CD4-positive, alpha-beta T cell (primary cell): ENCODE data around the gene GPC1. TPM values are rescaled to one million over a fixed set of nuclear protein-coding genes. Genes with fewer than 3 reads are reported as not detected.

Experiments used
- ATAC-seq: fragments of 200-7000 bp; cut with Tn5 transposase; one replicate; pipeline ENCODE4 v1.10.0; 2022; ENCODE audit warnings: mild to moderate bottlenecking; ENCODE audit not compliant: poor library complexity
- CTCF ChIA-PET: fragments of 350-600 bp; sonication (Branson Sonifier 250); formaldehyde crosslinking; loops from one replicate; lab custom pipeline; 2021; ENCODE audit warnings: antibody characterized with exemption, inconsistent platforms; lab: Charles Lee
- POLR2A ChIA-PET: fragments of 350-600 bp; sonication (Branson Sonifier 250); formaldehyde crosslinking; loops from one replicate; lab custom pipeline; 2021; ENCODE audit warnings: antibody characterized with exemption, inconsistent platforms; lab: Charles Lee
- DNase-seq, 14 experiments: peaks; one replicate each; pipeline ENCODE4 v3.0.0-alpha.2; 2013 to 2020; ENCODE audit warnings: mixed read lengths in 2 of 14
- H3K27ac ChIP-seq, 2 donors: one replicate each; pipeline versions ENCODE4 v1.5.1 to v1.7.0; 2013; ENCODE audit warnings: low read length in 2 of 2, low read depth in 1 of 2, mild to moderate bottlenecking in 1 of 2
- H3K27me3 ChIP-seq, 2 experiments: 1 replicate in 1 of 2; 2 replicates in 1 of 2; pipeline versions ENCODE4 v1.6.1 to v1.7.0; 2013; ENCODE audit warnings: low read length in 2 of 2, control low read depth in 1 of 2, mild to moderate bottlenecking in 1 of 2, moderate library complexity in 1 of 2; ENCODE audit not compliant: insufficient read depth in 2 of 2, control insufficient read depth in 1 of 2
- H3K36me3 ChIP-seq: one replicate; pipeline ENCODE4 v1.6.1; 2013; ENCODE audit warnings: low read length, control low read depth; ENCODE audit not compliant: insufficient read depth
- H3K4me1 ChIP-seq: one replicate; pipeline ENCODE4 v1.6.1; 2013; ENCODE audit warnings: low read length, control low read depth; ENCODE audit not compliant: insufficient read depth
- H3K4me3 ChIP-seq: one replicate; pipeline ENCODE4 v1.5.1; 2013; ENCODE audit warnings: mild to moderate bottlenecking, low read length, moderate library complexity
- H3K9me3 ChIP-seq, 2 experiments: 1 replicate in 1 of 2; 2 replicates in 1 of 2; pipeline versions ENCODE4 v1.6.1 to v1.7.0; 2013; ENCODE audit warnings: low read length in 2 of 2, mild to moderate bottlenecking in 2 of 2, control low read depth in 1 of 2, moderate library complexity in 1 of 2; ENCODE audit not compliant: control insufficient read depth in 1 of 2, insufficient read depth in 1 of 2
- H3K27ac Mint-ChIP-seq: one replicate; pipeline ENCODE4 v1.8.0; 2020; ENCODE audit warnings: mixed read lengths
- H3K27me3 Mint-ChIP-seq: one replicate; pipeline ENCODE4 v1.8.0; 2021; ENCODE audit warnings: mixed read lengths
- H3K36me3 Mint-ChIP-seq: one replicate; pipeline ENCODE4 v1.8.0; 2021; ENCODE audit warnings: low read depth, mixed read lengths
- H3K4me1 Mint-ChIP-seq: one replicate; pipeline ENCODE4 v1.8.0; 2021; ENCODE audit warnings: low read depth, mixed read lengths
- H3K4me3 Mint-ChIP-seq: one replicate; pipeline ENCODE4 v1.8.0; 2020; ENCODE audit warnings: mild to moderate bottlenecking, mixed read lengths
- H3K9me3 Mint-ChIP-seq: one replicate; pipeline ENCODE4 v1.8.0; 2020; ENCODE audit warnings: mixed read lengths
- intact Hi-C, 2 experiments: fragments of 100-400 bp; cut with DNase I in 1 of 2; cut with micrococcal nuclease in 1 of 2; formaldehyde crosslinking; loops; one replicate each; pipeline versions ENCODE4 v1.15.1 to v1.9.0; 2023 to 2025; cut with DNase I, micrococcal nuclease
- microRNA-seq: library from miRNA; unstranded; fragments of <30 nt; microRNA quantifications from one replicate; pipeline ENCODE4 v1.2.0, GENCODE V29; 2021; ENCODE audit warnings: borderline microRNAs expressed, borderline replicate concordance
- total RNA-seq, 174 experiments: library from RNA in 2 of 174; stranded (reverse) in 2 of 174; gene quantifications; one replicate each; pipeline ENCODE4 v1.2.3 and lab custom pipeline; 2021 to 2026
- TF ChIP-seq, protein P1 (sequence below): fragments of 200-600 bp; IDR thresholded peaks from one replicate; pipeline ENCODE4 v1.8.0; 2022; ENCODE audit warnings: antibody characterized with exemption, mild to moderate bottlenecking

GPC1 gene
- total RNA-seq, 2 experiments from 2014 or later: 0.58 to 0.98 TPM

- ATAC-seq: no peak
- H3K27ac Mint-ChIP-seq: no peak overlapping the region
- DNase-seq: no peak
- TF ChIP-seq, protein P1, sequence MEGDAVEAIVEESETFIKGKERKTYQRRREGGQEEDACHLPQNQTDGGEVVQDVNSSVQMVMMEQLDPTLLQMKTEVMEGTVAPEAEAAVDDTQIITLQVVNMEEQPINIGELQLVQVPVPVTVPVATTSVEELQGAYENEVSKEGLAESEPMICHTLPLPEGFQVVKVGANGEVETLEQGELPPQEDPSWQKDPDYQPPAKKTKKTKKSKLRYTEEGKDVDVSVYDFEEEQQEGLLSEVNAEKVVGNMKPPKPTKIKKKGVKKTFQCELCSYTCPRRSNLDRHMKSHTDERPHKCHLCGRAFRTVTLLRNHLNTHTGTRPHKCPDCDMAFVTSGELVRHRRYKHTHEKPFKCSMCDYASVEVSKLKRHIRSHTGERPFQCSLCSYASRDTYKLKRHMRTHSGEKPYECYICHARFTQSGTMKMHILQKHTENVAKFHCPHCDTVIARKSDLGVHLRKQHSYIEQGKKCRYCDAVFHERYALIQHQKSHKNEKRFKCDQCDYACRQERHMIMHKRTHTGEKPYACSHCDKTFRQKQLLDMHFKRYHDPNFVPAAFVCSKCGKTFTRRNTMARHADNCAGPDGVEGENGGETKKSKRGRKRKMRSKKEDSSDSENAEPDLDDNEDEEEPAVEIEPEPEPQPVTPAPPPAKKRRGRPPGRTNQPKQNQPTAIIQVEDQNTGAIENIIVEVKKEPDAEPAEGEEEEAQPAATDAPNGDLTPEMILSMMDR: no peak
- Histone ChIP-seq H3K4me3 (no peak overlapping the region), H3K27me3 (no peaks in the 10 kb centered on the region), H3K36me3 (peaks cover 12% of the 10 kb centered on the region), H3K27ac (no peak overlapping the region), H3K9me3 (peaks cover 0 to 4% of the 10 kb centered on the region in 2 experiments), H3K4me1 (peaks cover 15% of the 10 kb centered on the region)
- ChIA-PET CTCF (no interaction called here), POLR2A (no interaction called here)
- H3K36me3 Mint-ChIP-seq: peaks cover 10% of the 10 kb centered on the region
- H3K4me3 Mint-ChIP-seq: no peak overlapping the region
- intact Hi-C loops: loop anchor here (10.0 kb wide), 3 partner anchors 47 to 217 kb away; partner anchors contain the start of genes DUSP28 (in 1 of the 2) and RNPEPL1 (in 1 of the 2)
- H3K9me3 Mint-ChIP-seq: no peaks in the 10 kb centered on the region
- peaks cover 6% of the 10 kb centered on the region for H3K4me1 Mint-ChIP-seq
- no peaks in the 10 kb centered on the region for H3K27me3 Mint-ChIP-seq
These were observed 81.9 kb downstream of the GPC1 start for GRCh38 chr2:240517342-240517741.

Small RNA genes lying within 50 kb of the gene (microRNA-seq; reads per million reads assigned to microRNA genes)
- 5.5 reads per million, percentile 27 among the genes with 10 or more reads in this experiment for gene MIR149

Other genes starting within 250 kb of the GPC1 start
- gene ANKMY1, start 122.3 kb downstream of the GPC1 start, total RNA-seq: 10 to 100 TPM; 25.7 to 26.2 TPM
- gene DUSP28, start 124.7 kb downstream of the GPC1 start, total RNA-seq: 10 to 100 TPM; 18.3 to 18.9 TPM
- gene RNPEPL1, start 132.8 kb downstream of the GPC1 start, total RNA-seq: 10 to 100 TPM; 73.0 to 78.8 TPM
- 10 to 100 TPM; 40.6 to 42.1 TPM for gene CAPN10, start 151.1 kb downstream of the GPC1 start, total RNA-seq
- gene GPR35, start 189.8 kb downstream of the GPC1 start, total RNA-seq: 1 to 10 TPM; 7.1 to 7.2 TPM
- gene AQP12B, start 247.2 kb downstream of the GPC1 start, total RNA-seq: not detected